Adrenal gland (tissue), 5 donors: ENCODE results near the gene ETV1.

Experiments
- POLR2A ChIP-seq, 2 donors: fragments of 450-650 bp; IDR thresholded peaks; one replicate each; pipeline ENCODE4 v1.6.1; 2017; ENCODE audit warnings: antibody characterized with exemption in 2 of 2, mild to moderate bottlenecking in 2 of 2, moderate library complexity in 1 of 2
- TF ChIP-seq, protein P1 (sequence below), 6 experiments: fragments of 450-650 bp in 4 of 6; fragments of 200-600 bp in 2 of 6; sonication (generic) in 1 of 6; IDR thresholded peaks; 1 replicate in 5 of 6; 2 replicates in 1 of 6; pipeline versions ENCODE4 v1.5.1 to v1.8.0; 2016 to 2021; ENCODE audit warnings: antibody characterized with exemption in 6 of 6, mild to moderate bottlenecking in 2 of 6, moderate library complexity in 1 of 6
- donor health status: DM: no; HTN: no; CAD: no.

DNA sequence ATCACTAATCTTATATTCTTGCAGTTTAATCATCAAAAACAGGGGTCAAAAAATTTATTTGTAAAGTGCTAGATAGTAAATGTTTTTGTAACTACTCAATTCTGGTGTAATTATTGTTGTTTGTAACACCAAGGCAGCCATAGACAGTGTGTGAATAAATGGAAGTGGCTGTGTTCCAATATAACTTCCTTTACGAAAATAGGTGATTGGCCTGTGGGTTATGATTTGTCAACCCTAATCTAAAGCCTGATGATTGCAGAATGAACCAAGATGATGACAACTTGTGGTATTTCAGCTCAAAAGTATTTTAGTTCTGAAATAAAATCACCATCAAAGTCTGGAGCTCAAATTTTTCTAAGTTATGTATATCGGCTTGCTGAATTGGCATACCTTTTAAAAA lies 34.4 kb upstream of the ETV1 start:
- TF ChIP-seq POLR2A (IDR thresholded peaks at IDR 0.05): no peak
- TF ChIP-seq, protein P1, sequence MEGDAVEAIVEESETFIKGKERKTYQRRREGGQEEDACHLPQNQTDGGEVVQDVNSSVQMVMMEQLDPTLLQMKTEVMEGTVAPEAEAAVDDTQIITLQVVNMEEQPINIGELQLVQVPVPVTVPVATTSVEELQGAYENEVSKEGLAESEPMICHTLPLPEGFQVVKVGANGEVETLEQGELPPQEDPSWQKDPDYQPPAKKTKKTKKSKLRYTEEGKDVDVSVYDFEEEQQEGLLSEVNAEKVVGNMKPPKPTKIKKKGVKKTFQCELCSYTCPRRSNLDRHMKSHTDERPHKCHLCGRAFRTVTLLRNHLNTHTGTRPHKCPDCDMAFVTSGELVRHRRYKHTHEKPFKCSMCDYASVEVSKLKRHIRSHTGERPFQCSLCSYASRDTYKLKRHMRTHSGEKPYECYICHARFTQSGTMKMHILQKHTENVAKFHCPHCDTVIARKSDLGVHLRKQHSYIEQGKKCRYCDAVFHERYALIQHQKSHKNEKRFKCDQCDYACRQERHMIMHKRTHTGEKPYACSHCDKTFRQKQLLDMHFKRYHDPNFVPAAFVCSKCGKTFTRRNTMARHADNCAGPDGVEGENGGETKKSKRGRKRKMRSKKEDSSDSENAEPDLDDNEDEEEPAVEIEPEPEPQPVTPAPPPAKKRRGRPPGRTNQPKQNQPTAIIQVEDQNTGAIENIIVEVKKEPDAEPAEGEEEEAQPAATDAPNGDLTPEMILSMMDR (IDR thresholded peaks at IDR 0.05): no peak
